ENCODE measurements around the gene CYP1A2. TPM values are rescaled to one million over a fixed set of nuclear protein-coding genes. Genes with fewer than 3 reads are reported as not detected.
"Not testable (repeated sequence)": the region's sequence is repeated elsewhere in the genome, so short reads cannot be mapped to it uniquely, and the experiment has no call there.

Gene CYP1A2
- total and polyA plus RNA-seq, 2 of the 13 experiments (the other 11 are each of a cell fraction or from before 2014, with no cell fraction given), result 0.07 TPM; not detected in 1

DNA sequence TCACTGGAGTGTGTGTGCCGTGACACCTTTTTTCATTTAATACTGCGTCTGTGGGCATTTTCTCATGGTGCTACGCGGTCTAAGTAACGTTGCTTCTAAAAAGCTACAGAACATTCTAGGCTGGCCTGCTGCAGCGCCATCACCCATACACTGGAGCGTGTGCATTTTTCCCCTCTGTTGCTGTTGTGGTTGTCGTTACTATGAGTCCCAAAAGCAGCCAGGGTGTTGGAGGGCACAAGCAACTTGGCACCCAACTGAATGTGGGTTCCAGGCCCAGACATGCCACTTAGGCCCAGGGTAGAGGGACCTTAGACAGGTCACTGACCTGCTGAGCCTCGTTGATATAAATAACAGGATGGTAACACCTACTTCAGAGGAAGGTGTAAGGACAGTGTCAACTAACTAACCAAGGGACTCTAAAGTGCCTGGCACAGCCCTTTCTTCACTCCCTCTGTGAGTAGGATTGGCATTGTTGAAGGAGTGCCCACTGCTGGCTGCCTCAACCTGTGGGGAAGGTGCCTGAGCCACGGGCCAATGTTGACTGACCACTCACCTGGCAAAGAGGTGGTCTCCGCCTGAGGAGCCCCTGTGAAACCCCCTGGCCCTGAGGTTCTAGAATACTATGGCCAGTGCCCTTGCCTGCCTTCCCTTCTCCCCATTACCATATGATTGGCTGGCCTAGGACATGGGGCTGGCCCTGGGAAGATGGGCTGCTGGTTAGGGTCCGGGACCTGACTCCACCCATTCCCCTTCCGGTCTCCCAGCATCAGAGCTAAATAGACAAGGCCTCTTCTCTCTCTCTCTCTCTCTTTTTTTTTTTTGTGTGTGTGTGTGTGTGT lies 36.8 kb downstream of the CYP1A2 start:
- Histone ChIP-seq H3K9me3 (ENCODE audit: low read length) (no peaks in the 10 kb centered on the region), H3K4me3 (replicated peaks in 1 of 3; ENCODE audit: insufficient read depth in 1 of 3, low read depth in 2 of 3, low read length in 3 of 3) (no peak overlapping the region), H3K4me2 (ENCODE audit: low read depth, low read length) (no peak overlapping the region), H4K20me1 (ENCODE audit: insufficient read depth, low read length) (peaks cover 24% of the 10 kb centered on the region), H3K79me2 (ENCODE audit: insufficient read depth, low read length) (peaks cover 59% of the 10 kb centered on the region), H3K9ac (ENCODE audit: insufficient read depth, low read depth, low read length) (no peak overlapping the region), H3K27me3 (ENCODE audit: control insufficient read depth in 1 of 2, insufficient read depth in 2 of 2, low read length in 2 of 2) (no peaks in the 10 kb centered on the region), H3K36me3 (replicated peaks in 1 of 2; ENCODE audit: control insufficient read depth in 1 of 2, insufficient read depth in 2 of 2, low read length in 2 of 2) (peaks cover 6 to 25% of the 10 kb centered on the region in 2 experiments; a peak in 4 of 5 replicates), H3K4me1 (ENCODE audit: insufficient read depth, low read length) (peaks cover 64% of the 10 kb centered on the region), H3K27ac (ENCODE audit: extremely low read length, insufficient read depth, low read length) (no peak overlapping the region), H2AFZ (ENCODE audit: low read length) (no peak overlapping the region)
- intact Hi-C loops (cut with micrococcal nuclease; ENCODE audit: unreplicated experiment) (no loop called here), in situ Hi-C loops (cut with HindIII; ENCODE audit: extremely low pct_ligation_motif_present, low pct_unique_long_range_greater_than_20kb) (loop anchor here (10.0 kb wide), 1 partner anchor 241 kb away; the partner anchor contains the start of gene ARID3B)
- no TSS peak for BruUV-seq (replicated peaks)
- DNase-seq (ENCODE audit: low spot score), result no peak
- 90% methylated on average over 11 of the region's 13 CpGs for WGBS (ENCODE audit: low lambda C conversion rate)
- POLR2A ChIA-PET, result interaction anchor here (1.6 kb wide), 1 partner anchor 154 kb away, joined by 4 read pairs; no protein-coding TSS in a partner anchor
- TF ChIP-seq, protein P1, sequence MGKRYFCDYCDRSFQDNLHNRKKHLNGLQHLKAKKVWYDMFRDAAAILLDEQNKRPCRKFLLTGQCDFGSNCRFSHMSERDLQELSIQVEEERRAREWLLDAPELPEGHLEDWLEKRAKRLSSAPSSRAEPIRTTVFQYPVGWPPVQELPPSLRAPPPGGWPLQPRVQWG (CRISPR knock-in tag; IDR thresholded peaks at IDR 0.05; ENCODE audit: borderline replicate concordance, low read depth), result no peak
- TF ChIP-seq, protein P2, sequence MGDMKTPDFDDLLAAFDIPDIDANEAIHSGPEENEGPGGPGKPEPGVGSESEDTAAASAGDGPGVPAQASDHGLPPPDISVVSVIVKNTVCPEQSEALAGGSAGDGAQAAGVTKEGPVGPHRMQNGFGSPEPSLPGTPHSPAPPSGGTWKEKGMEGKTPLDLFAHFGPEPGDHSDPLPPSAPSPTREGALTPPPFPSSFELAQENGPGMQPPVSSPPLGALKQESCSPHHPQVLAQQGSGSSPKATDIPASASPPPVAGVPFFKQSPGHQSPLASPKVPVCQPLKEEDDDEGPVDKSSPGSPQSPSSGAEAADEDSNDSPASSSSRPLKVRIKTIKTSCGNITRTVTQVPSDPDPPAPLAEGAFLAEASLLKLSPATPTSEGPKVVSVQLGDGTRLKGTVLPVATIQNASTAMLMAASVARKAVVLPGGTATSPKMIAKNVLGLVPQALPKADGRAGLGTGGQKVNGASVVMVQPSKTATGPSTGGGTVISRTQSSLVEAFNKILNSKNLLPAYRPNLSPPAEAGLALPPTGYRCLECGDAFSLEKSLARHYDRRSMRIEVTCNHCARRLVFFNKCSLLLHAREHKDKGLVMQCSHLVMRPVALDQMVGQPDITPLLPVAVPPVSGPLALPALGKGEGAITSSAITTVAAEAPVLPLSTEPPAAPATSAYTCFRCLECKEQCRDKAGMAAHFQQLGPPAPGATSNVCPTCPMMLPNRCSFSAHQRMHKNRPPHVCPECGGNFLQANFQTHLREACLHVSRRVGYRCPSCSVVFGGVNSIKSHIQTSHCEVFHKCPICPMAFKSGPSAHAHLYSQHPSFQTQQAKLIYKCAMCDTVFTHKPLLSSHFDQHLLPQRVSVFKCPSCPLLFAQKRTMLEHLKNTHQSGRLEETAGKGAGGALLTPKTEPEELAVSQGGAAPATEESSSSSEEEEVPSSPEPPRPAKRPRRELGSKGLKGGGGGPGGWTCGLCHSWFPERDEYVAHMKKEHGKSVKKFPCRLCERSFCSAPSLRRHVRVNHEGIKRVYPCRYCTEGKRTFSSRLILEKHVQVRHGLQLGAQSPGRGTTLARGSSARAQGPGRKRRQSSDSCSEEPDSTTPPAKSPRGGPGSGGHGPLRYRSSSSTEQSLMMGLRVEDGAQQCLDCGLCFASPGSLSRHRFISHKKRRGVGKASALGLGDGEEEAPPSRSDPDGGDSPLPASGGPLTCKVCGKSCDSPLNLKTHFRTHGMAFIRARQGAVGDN (CRISPR knock-in tag; IDR thresholded peaks at IDR 0.05), result 0 out of 2 replicates have a peak, but pooled peaks have one; percentile 10
- CTCF ChIA-PET (ENCODE audit: low intra/inter-chr PET ratio, low total read pairs), result no interaction called here
- no peak for FAIRE-seq
- no peak for ATAC-seq

DNA sequence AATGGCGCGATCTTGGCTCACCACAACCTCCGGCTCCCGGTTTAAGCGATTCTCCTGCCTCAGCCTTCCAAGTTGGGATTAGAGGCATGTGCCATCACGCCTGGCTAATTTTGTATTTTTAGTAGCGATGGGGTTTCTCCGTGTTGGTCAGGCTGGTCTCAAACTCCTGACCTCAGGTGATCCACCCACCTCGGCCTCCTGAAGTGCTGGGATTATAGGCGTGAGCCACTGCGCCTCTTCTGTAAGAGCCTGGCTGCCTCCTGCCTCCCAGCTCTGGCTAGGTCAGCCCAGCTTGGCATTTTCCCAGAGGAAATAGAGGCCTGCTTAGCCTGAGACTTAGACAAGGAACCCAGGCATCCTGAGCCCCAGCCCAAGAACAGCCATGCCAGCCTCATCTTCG lies 37.4 kb downstream of the CYP1A2 start:
- H2AFZ ChIP-seq (ENCODE audit: low read length); H3K9ac ChIP-seq (ENCODE audit: insufficient read depth, low read depth, low read length); H3K4me3 ChIP-seq (replicated peaks in 1 of 3; ENCODE audit: insufficient read depth in 1 of 3, low read depth in 2 of 3, low read length in 3 of 3); H3K27me3 ChIP-seq (ENCODE audit: control insufficient read depth in 1 of 2, insufficient read depth in 2 of 2, low read length in 2 of 2); POLR2A ChIA-PET; CTCF ChIA-PET (ENCODE audit: low intra/inter-chr PET ratio, low total read pairs); FAIRE-seq; H3K27ac ChIP-seq (ENCODE audit: extremely low read length, insufficient read depth, low read length); H3K4me2 ChIP-seq (ENCODE audit: low read depth, low read length); DNase-seq (ENCODE audit: low spot score); ATAC-seq; intact Hi-C loops (cut with micrococcal nuclease; ENCODE audit: unreplicated experiment); BruUV-seq (replicated peaks); H3K9me3 ChIP-seq (ENCODE audit: low read length): not testable (repeated sequence)
- H3K36me3 ChIP-seq (replicated peaks in 1 of 2; ENCODE audit: control insufficient read depth in 1 of 2, insufficient read depth in 2 of 2, low read length in 2 of 2), result peaks cover 7 to 28% of the 10 kb centered on the region in 2 experiments; a peak in 4 of 5 replicates
- WGBS (ENCODE audit: low lambda C conversion rate), result over 99% methylated on average over 12 of the region's 12 CpGs
- H4K20me1 ChIP-seq (ENCODE audit: insufficient read depth, low read length), result peaks cover 24% of the 10 kb centered on the region
- H3K4me1 ChIP-seq (ENCODE audit: insufficient read depth, low read length), result peaks cover 58% of the 10 kb centered on the region
- in situ Hi-C loops (cut with HindIII; ENCODE audit: extremely low pct_ligation_motif_present, low pct_unique_long_range_greater_than_20kb), result loop anchor here (10.0 kb wide), 1 partner anchor 241 kb away; the partner anchor contains the start of gene ARID3B
- peaks cover 59% of the 10 kb centered on the region for H3K79me2 ChIP-seq (ENCODE audit: insufficient read depth, low read length)
